Astrocyte (in vitro differentiated cells and primary cell): ENCODE measurements around the gene ATP8A1. TPM values are rescaled to one million over a fixed set of nuclear protein-coding genes. Genes with fewer than 3 reads are reported as not detected.

Experiments
- DNase-seq: peaks from one replicate; pipeline ENCODE4 v3.0.0-alpha.2; 2010; ENCODE audit warnings: low read depth
- FAIRE-seq: peaks from 2 replicates; lab custom pipeline; 2011; peaks lifted over from hg19 to GRCh38; lab: Jason Lieb, UNC
- H2AFZ ChIP-seq: 2 replicates; pipeline ENCODE4 v1.6.0; 2012; ENCODE audit warnings: low read depth, low read length, inconsistent platforms
- H3K27ac ChIP-seq: 2 replicates; pipeline ENCODE4 v1.5.1; 2011; ENCODE audit warnings: low read depth, low read length, inconsistent platforms
- H3K27me3 ChIP-seq: 2 replicates; pipeline ENCODE4 v1.6.0; 2011; ENCODE audit warnings: low read length, inconsistent platforms; ENCODE audit not compliant: insufficient read depth
- H3K36me3 ChIP-seq: 2 replicates; pipeline ENCODE4 v1.5.1; 2011; ENCODE audit warnings: low read length, inconsistent platforms; ENCODE audit not compliant: insufficient read depth
- H3K4me1 ChIP-seq: 2 replicates; pipeline ENCODE4 v1.5.1; 2011; ENCODE audit warnings: low read length, inconsistent platforms; ENCODE audit not compliant: insufficient read depth
- H3K4me2 ChIP-seq: 2 replicates; pipeline ENCODE4 v1.6.0; 2012; ENCODE audit warnings: low read length, inconsistent platforms
- H3K4me3 ChIP-seq: 2 replicates; pipeline ENCODE4 v1.5.1; 2011; ENCODE audit warnings: low read depth, mild to moderate bottlenecking, low read length, inconsistent platforms; ENCODE audit not compliant: insufficient read depth
- H3K79me2 ChIP-seq: 2 replicates; pipeline ENCODE4 v1.6.0; 2012; ENCODE audit warnings: mild to moderate bottlenecking, low read length, inconsistent platforms; ENCODE audit not compliant: insufficient read depth
- H3K9ac ChIP-seq: 2 replicates; pipeline ENCODE4 v1.6.0; 2012; ENCODE audit warnings: mild to moderate bottlenecking, low read length, inconsistent platforms
- H3K9me3 ChIP-seq: 2 replicates; pipeline ENCODE4 v1.5.1; 2012; ENCODE audit warnings: low read depth, mild to moderate bottlenecking, low read length, inconsistent platforms; ENCODE audit not compliant: insufficient read depth
- H4K20me1 ChIP-seq: 2 replicates; pipeline ENCODE4 v1.6.0; 2012; ENCODE audit warnings: low read length, inconsistent platforms; ENCODE audit not compliant: insufficient read depth
- H3K27ac Mint-ChIP-seq: one replicate; pipeline ENCODE4 v1.8.0; 2021; ENCODE audit warnings: mild to moderate bottlenecking, mixed read lengths; ENCODE audit not compliant: unreplicated experiment
- H3K27me3 Mint-ChIP-seq: one replicate; pipeline ENCODE4 v1.8.0; 2021; ENCODE audit warnings: low read depth, mixed read lengths; ENCODE audit not compliant: unreplicated experiment
- H3K36me3 Mint-ChIP-seq: one replicate; pipeline ENCODE4 v1.8.0; 2021; ENCODE audit warnings: low read depth, mixed read lengths; ENCODE audit not compliant: unreplicated experiment
- H3K4me1 Mint-ChIP-seq: one replicate; pipeline ENCODE4 v1.8.0; 2021; ENCODE audit warnings: low read depth, mixed read lengths; ENCODE audit not compliant: unreplicated experiment
- H3K4me3 Mint-ChIP-seq: one replicate; pipeline ENCODE4 v1.8.0; 2021; ENCODE audit warnings: mild to moderate bottlenecking, moderate library complexity, mixed read lengths; ENCODE audit not compliant: unreplicated experiment
- H3K9me3 Mint-ChIP-seq: one replicate; pipeline ENCODE4 v1.8.0; 2021; ENCODE audit warnings: mild to moderate bottlenecking, mixed read lengths; ENCODE audit not compliant: unreplicated experiment
- EZH2 ChIP-seq: IDR thresholded peaks from 2 replicates; pipeline ENCODE4 v1.6.1; 2012; ENCODE audit warnings: mild to moderate bottlenecking, low read length, inconsistent platforms; ENCODE audit not compliant: insufficient read depth
- total RNA-seq: library from RNA; stranded (reverse); gene quantifications from 2 replicates; pipeline ENCODE4 v1.2.1, GENCODE V29; 2021
- TF ChIP-seq, protein P1 (sequence below): IDR thresholded peaks from 2 replicates; pipeline ENCODE4 v1.5.1; 2011; ENCODE audit warnings: low read depth, mild to moderate bottlenecking, inconsistent platforms, low read length, moderate library complexity; ENCODE audit not compliant: insufficient read depth

ATP8A1 gene
- total RNA-seq, 1 donor from 2014 or later = 2.9 TPM

DNA sequence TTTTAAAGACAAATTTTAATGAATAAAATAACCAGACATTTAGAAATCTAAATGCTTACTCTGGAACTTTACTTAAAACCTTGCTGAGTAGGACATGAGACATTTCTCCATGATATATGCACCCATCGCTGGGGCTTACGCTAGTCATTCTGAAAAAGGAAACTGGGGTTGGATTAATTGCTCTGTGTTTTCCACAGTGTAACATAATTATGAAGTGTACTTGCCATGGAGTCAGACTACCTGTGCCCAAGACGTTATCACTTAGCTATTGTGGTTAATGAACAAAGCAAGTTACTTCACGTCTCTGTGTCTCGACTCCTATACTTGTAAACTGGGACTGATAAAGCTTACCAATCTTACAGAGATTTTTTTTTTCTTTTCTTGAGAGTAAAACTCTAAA, 211.9 kb downstream of the ATP8A1 start:
- Histone ChIP-seq H2AFZ (no peak overlapping the region), H3K27me3 (no peaks in the 10 kb centered on the region), H4K20me1 (no peaks in the 10 kb centered on the region), H3K4me3 (no peak overlapping the region), H3K9ac (no peak overlapping the region), H3K27ac (no peak overlapping the region), H3K4me2 (no peak overlapping the region), H3K36me3 (no peaks in the 10 kb centered on the region), H3K9me3 (no peaks in the 10 kb centered on the region), H3K4me1 (no peaks in the 10 kb centered on the region), H3K79me2 (no peaks in the 10 kb centered on the region)
- Mint-ChIP-seq H3K9me3 (no peaks in the 10 kb centered on the region), H3K27me3 (no peaks in the 10 kb centered on the region), H3K27ac (no peak overlapping the region), H3K4me3 (no peak overlapping the region), H3K36me3 (no peaks in the 10 kb centered on the region), H3K4me1 (no peaks in the 10 kb centered on the region)
- FAIRE-seq (no peak), DNase-seq (no peak)
- no peak for TF ChIP-seq EZH2
- TF ChIP-seq, protein P1, sequence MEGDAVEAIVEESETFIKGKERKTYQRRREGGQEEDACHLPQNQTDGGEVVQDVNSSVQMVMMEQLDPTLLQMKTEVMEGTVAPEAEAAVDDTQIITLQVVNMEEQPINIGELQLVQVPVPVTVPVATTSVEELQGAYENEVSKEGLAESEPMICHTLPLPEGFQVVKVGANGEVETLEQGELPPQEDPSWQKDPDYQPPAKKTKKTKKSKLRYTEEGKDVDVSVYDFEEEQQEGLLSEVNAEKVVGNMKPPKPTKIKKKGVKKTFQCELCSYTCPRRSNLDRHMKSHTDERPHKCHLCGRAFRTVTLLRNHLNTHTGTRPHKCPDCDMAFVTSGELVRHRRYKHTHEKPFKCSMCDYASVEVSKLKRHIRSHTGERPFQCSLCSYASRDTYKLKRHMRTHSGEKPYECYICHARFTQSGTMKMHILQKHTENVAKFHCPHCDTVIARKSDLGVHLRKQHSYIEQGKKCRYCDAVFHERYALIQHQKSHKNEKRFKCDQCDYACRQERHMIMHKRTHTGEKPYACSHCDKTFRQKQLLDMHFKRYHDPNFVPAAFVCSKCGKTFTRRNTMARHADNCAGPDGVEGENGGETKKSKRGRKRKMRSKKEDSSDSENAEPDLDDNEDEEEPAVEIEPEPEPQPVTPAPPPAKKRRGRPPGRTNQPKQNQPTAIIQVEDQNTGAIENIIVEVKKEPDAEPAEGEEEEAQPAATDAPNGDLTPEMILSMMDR = no peak

DNA sequence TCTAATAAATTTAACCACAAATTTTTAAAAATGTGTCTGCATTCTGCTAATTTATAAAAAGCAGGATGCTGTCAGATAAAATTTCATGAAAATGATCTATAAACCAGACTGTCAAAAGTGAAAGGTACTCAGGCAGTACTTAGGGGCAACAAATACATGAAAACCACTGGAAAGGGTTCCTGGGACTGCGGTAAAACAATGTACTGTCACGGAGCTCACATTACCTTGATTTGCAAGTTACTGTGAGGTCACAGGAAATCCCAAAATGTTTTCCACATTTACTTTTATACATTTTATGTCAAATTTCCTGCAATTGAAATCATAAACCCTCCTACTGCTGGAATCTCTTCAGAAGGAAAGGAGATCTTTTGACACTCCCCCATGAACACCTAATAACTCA, 214.3 kb downstream of the ATP8A1 start:
- no peaks in the 10 kb centered on the region for H3K4me1 Mint-ChIP-seq
- Histone ChIP-seq H3K27me3 (no peaks in the 10 kb centered on the region), H3K9ac (no peak overlapping the region), H3K9me3 (no peaks in the 10 kb centered on the region), H3K4me1 (no peaks in the 10 kb centered on the region), H2AFZ (no peak overlapping the region), H4K20me1 (no peaks in the 10 kb centered on the region), H3K27ac (no peak overlapping the region), H3K4me2 (no peak overlapping the region), H3K79me2 (no peaks in the 10 kb centered on the region), H3K36me3 (no peaks in the 10 kb centered on the region), H3K4me3 (no peak overlapping the region)
- no peaks in the 10 kb centered on the region for H3K27me3 Mint-ChIP-seq
- no peak for DNase-seq
- no peak overlapping the region for H3K4me3 Mint-ChIP-seq
- no peaks in the 10 kb centered on the region for H3K9me3 Mint-ChIP-seq
- TF ChIP-seq, protein P1 = no peak
- no peak for TF ChIP-seq EZH2
- no peak overlapping the region for H3K27ac Mint-ChIP-seq
- FAIRE-seq = no peak
- H3K36me3 Mint-ChIP-seq = no peaks in the 10 kb centered on the region

DNA sequence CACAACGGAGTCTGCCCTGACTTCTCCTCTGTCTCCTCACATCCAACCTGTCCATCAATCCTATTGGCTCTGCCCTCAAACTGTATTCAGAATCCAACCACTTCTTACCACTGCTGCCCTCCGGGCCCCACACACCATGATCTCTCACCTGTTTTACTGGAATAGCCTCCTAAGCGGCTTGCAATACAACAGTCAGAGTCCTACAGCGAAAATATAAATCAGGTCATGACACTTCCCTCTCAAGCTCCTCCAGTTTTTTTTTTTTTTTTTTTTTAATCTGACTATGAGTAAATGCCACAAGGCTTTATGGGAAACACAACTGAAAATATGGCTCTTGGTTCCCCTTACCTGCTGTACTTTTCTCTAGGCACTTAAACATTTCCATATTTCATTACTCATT, 216.8 kb downstream of the ATP8A1 start:
- H3K4me1 ChIP-seq = no peaks in the 10 kb centered on the region
- Mint-ChIP-seq H3K9me3 (no peaks in the 10 kb centered on the region), H3K27ac (no peak overlapping the region), H3K36me3 (no peaks in the 10 kb centered on the region), H3K27me3 (no peaks in the 10 kb centered on the region), H3K4me1 (no peaks in the 10 kb centered on the region), H3K4me3 (no peak overlapping the region)
- H3K9me3 ChIP-seq = no peaks in the 10 kb centered on the region
- no peak overlapping the region for H2AFZ ChIP-seq
- no peaks in the 10 kb centered on the region for H3K27me3 ChIP-seq
- FAIRE-seq (no peak), DNase-seq (no peak)
- H3K79me2 ChIP-seq = no peaks in the 10 kb centered on the region
- no peak overlapping the region for H3K9ac ChIP-seq
- H3K27ac ChIP-seq = no peak overlapping the region
- no peak overlapping the region for H3K4me2 ChIP-seq
- no peaks in the 10 kb centered on the region for H4K20me1 ChIP-seq
- TF ChIP-seq, protein P1 = no peak
- TF ChIP-seq EZH2 = no peak
- no peaks in the 10 kb centered on the region for H3K36me3 ChIP-seq
- H3K4me3 ChIP-seq = no peak overlapping the region
